ENCODE results near the gene SNAI1.
"Not testable (repeated sequence)": the region's sequence is repeated elsewhere in the genome, so short reads cannot be mapped to it uniquely, and the experiment has no call there.

Gene SNAI1

DNA sequence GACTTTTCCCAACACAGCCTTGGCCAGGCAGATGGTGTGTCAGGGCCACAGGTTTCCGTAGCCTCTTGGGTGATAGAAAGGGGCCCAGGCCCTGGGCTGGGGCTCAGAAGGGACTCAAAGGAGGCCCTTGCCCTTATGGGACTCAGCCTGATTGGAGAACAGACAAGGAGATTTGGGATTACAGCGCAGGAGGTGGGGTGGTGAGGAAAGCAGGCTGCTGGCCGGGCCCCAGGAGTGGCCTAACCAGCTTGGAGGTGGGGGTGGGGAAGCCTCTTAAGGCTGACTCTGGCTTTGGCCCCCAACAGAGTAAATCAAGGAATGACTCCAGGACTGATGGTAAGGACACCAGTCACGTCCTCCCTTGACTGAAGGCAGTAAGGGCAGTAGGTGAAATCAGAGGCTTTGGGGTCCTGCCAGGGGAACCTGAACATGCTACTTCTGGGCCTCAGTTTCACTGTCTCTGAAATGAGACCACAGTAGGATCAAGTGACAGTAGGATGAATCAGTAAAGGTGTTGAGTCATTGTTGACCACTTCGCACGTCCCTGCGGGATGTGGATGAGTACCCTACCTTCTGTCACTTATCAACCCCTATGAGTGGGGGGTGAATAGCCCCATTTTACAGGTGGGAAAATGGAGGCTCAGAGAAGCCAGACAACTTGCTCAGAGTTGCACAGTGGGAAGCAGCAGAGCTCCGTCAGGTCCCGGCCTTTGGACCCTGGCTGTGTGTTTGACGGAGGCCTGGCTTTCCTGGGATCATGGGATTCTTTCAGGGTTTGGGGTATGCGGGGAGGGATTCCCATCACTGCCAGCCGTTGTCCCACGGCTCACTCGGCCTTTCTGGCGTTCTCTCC, 4.5 kb downstream of the SNAI1 start:
- DNase-seq: no peak

DNA sequence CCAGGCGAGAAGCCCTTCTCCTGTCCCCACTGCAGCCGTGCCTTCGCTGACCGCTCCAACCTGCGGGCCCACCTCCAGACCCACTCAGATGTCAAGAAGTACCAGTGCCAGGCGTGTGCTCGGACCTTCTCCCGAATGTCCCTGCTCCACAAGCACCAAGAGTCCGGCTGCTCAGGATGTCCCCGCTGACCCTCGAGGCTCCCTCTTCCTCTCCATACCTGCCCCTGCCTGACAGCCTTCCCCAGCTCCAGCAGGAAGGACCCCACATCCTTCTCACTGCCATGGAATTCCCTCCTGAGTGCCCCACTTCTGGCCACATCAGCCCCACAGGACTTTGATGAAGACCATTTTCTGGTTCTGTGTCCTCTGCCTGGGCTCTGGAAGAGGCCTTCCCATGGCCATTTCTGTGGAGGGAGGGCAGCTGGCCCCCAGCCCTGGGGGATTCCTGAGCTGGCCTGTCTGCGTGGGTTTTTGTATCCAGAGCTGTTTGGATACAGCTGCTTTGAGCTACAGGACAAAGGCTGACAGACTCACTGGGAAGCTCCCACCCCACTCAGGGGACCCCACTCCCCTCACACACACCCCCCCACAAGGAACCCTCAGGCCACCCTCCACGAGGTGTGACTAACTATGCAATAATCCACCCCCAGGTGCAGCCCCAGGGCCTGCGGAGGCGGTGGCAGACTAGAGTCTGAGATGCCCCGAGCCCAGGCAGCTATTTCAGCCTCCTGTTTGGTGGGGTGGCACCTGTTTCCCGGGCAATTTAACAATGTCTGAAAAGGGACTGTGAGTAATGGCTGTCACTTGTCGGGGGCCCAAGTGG, 5.3 kb downstream of the SNAI1 start:
- DNase-seq: no peak

DNA sequence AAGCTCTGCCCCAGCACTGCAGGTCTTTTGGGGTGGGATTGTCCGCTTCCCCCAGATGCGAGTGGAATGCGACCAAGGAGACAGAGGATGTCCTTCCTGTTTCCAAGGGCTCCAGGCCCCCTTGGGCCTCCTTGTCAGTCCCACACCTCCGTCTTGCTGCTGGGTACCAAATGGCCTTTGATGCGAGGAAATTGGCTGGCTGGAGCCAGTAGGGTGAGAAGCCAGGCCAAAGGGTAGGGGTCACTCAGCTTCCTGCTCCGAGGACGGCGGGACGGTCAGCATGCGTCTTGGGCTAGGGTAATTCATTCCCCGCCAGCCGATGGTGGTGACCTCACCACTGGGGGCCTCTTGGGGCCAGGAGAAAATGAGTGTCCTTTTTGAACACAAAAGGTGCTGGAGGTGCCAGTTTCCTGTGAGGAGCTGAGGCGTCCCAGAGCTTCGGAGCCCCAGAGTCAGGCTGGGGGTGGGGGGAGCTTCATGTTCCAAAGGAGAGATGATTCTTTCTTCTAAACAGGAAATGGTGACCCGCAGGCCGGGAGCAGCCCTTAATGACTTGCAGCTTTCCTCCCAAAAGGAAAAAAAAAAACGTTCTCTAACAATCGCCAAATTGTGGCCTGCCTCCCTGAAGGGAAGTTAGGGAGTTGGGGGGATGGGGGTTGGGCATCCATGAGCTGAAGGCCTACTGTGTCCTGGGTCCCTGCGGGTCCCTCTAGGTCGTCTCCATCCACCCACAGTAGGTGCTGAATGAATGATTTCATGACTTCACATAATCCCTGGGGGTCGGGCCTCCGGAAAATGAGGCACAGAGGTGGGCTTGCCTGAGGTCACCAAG, 6.7 kb downstream of the SNAI1 start:
- DNase-seq: no peak

DNA sequence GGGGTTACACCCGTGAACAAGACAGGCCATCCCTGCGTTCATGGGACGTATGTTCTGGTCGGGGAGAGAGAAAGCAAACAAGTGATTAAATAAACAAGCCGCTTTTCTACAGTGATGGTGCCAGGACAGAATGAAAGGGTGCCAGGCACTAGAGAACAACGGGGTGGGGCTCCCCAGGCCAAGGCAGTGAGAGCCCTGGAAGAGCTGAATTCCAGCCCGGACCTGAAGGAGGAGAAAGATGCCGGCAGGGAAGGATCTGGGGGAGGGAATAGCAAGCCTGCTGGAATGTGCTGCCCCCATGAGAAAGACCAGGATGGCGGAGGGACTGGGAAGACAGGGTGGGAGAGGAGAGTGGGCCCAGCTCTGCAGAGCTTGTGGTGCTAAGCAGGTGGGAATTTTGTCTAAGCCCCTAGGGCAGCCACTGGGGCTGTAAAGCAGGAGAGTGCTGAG, 7.5 kb downstream of the SNAI1 start:
- no peak for DNase-seq

DNA sequence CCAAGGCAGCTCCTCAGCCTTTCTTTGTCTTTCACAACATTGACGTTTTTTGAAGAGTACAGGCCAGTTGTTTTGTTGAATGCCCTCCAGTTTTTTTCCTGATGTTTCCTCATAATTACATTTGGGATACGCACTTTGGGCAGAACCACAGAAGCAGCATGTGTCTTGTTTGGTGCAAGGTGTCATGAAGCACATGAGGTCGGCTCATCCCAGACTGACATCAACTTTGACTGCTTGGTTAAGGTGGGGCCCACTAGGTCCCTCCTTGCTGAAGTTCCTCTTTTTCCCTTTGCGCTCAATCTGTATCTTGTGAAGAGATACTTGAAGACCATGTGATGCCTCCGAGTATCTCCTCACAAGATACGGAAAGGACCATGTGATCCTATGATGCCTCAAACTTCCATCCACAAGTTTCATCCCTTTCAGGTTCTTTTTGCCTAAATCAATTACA, 10.5 kb downstream of the SNAI1 start:
- no peak for DNase-seq

DNA sequence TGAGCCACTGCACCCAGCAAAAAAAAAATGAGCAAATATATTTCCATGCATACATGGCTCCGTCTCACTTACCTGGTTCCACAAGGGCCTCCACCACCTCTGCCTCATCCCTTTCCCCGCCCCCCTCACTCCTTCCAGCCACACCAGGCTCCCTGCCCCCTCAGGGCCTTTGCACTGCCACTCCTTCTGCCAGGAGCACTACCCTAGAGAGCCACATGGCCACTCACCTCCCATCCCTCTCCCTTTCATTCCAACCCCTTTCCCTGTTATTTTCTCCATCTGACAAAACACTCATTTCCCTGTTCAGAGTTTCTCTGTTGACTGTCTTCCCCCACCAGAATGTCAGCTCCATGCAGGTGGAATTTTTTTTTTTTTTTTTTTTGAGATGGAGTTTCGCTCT, 12.8 kb downstream of the SNAI1 start:
- DNase-seq: no peak

DNA sequence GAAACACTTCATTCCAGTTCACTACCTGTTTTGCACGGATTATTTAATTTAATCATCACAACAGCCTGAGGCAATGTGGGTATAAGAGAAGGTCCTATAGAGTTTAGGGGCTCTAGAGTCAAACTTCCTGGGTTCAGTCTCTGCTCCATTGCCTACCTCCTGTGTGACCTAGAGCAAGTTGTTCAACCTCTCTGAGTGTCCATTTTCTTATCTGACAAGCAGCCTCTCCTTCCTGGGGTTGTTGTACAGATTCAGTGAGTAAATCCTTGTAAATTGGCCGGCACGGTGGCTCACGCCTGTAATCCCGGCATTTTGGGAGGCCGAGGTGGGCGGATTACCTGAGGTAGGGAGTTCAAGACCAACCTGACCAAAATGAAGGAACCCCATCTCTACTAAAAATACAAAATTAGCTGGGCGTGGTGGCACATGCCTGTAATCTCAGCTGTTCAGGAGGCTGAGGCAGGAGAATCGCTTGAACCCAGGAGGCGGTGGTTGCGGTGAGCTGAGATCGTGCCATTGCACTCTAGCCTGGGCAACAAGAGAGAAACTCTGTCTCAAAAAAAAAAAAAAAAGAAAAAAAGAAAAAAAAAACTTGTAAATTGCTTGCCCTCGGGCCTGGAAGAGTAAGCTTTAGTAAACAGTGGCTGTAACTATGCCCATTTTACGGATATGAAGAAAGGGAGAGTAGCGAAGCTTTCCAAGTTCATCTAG, 15.9 kb downstream of the SNAI1 start:
- not testable (repeated sequence) for DNase-seq

DNA sequence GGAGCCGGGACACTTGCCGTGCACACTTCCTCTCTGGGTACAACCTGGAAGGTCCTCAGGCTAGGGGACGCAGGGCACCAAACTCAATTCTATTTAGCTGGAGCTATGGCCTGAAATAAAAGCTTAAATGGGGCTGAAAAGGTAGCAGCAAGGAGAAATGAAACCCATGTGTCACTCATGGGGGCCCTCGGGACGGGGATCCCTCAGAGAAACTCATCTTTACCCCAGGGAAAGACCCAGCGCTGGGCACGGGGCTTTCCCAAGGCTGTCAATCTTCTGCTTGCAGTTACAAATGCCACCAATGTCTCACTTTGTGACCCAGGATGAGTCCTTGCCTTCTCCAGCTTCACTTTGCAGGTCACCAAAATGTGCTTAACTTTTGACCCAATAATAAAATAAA, 16.5 kb downstream of the SNAI1 start:
- no peak for DNase-seq

DNA sequence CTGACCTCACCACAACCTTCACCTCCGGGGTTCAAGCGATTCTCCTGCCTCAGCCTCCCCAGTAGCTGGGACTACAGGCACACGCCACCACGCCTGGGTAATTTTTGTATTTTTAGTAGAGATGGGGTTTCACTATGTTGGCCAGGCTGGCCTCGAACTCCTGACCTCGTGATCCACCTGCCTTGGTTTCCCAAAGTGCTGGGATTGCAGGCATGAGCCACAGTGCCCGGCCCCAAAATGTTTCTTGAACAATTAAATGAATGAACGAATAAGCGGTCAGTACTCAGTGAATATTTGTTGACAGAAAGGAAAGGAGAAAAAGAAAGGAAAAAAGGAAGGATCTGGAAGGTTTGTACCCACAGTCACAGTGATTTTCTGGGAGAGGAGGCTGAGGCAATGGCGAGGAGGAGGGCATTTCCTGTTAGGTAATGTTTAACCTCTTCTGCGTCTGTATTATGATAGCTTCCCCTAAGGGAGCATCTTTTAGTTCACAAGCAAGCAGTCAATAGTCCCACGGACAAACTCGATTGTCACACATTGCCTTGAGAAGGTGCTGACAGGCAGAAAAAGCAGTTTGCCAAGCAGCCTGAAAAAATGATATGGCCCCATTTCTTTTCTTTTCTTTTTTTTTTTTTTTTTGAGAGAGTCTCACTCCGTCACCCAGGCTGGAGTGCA, 17.9 kb downstream of the SNAI1 start:
- DNase-seq: not testable (repeated sequence)

DNA sequence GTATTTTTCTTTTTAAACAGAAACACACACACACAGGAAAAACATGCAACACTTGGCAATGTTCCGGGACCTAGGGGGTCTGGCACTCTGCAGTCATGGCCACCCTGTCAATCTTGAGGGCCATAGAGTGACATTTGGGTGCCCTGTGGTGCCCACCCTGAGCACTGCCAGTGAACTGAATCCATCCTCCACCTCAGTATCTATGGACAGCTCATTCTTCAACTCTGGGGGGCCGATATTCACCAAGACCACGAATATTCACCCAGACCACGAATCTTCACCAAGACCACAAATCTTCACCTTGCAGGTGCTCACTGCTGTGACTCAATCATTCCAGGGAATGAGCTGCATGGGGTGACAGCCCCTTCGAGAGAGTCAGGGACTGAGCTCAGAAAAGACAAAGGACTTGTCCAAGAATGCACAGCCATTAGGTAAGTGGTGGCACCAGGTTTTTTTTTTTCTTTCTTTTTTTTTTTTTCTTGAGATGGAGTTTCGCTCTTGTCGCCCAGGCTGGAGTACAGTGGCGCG, 19.1 kb downstream of the SNAI1 start:
- DNase-seq: no peak

DNA sequence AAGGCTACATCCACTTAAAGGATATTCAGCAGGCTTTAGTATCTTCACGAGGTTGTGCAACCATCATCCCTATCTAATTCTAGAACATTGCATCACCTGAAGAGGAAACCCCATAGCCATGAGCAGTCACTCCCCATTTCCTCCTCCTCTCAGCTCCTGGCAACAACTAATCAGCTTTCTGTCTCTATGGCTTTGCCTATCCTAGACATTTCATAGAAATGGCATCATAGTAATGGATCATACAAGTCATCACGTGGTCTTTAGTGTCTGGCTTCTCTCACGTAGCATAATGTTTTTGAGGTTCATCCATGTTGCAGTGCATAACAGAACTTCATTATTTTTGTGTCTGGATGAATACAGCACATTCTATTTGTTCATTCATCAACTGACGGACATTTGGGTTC, 20.5 kb downstream of the SNAI1 start:
- no peak for DNase-seq

DNA sequence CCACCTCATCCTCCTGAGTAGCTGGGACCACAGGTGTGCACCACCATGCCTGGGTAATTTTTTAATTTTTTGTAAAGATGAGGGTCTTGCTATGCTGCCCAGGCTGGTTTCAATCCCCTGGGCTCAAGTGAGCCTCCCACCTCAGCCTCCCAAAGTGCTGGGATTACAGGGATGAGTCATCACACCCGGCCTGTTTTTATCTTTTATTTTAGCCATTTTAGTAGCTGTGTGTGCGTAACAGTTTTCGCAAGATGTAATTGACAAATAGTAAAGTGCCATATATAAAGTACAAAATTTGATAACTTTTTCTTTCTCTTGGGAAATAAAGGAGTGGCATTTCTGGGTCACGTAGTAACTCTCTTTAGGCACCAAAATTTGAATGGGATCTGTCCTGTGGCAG, 21.4 kb downstream of the SNAI1 start:
- no peak for DNase-seq

DNA sequence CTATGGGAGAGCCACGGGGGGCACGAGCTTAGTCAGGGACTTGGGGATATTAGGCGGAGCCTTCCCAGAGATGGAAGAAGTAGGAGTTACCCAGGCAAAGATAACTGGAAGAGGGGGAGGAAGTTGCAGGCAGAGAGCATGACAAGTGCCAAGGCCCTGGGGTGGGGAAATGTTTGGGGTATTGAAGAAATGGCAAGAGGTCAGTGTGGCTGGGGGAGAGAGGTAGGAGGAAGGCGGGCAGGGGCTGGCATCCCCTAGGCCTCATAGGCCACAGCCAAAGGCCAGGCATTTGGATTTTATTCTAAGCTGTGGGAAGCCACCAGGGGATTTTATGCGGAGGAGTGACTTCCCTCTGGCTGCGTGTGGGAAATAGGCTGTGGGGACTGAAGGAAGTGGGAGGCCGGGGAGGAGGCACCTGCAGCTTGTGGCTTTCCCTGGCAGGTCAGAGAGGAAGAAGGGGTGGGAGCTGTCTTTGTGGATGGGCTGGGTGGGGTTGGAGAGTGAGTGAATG, 22.7 kb downstream of the SNAI1 start:
- DNase-seq: no peak

DNA sequence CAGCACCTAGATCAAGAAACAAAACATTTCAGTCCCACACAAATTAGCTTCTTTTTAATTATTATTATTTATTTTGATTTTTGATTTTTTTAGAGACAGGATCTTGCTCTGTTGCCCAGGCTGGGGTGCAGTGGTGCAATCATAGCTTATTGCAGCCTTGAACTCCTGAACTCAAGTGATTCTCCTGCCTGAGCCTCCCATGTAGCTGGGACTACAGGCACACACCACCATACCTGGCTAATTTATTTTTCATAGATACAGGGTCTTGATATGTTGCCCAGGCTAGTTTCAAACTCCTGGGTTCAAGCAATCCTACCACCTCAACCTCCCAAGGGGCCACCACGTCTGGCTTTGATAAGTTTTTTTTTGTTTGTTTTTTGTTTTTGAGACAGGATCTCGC, 24.6 kb downstream of the SNAI1 start:
- DNase-seq: no peak

DNA sequence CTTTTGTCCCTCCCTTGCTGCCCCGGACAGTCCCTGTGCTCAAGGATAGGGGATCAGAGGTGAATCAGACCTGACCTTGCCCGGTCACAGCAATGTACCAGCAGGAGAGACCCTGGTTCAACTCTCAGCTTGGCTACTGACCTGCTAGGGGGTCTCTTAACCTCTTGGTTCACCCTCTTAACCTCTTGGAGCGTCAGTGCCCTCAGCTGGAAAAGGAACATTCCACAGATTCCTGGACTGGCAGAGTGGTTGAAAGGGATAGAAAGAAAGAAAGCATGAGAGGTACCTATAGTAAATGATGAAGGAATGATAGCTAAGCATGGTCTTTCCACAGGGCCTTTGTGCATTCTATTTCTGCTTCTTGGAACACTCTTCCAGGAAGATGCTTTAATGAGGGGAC, 25.2 kb downstream of the SNAI1 start:
- DNase-seq: no peak

DNA sequence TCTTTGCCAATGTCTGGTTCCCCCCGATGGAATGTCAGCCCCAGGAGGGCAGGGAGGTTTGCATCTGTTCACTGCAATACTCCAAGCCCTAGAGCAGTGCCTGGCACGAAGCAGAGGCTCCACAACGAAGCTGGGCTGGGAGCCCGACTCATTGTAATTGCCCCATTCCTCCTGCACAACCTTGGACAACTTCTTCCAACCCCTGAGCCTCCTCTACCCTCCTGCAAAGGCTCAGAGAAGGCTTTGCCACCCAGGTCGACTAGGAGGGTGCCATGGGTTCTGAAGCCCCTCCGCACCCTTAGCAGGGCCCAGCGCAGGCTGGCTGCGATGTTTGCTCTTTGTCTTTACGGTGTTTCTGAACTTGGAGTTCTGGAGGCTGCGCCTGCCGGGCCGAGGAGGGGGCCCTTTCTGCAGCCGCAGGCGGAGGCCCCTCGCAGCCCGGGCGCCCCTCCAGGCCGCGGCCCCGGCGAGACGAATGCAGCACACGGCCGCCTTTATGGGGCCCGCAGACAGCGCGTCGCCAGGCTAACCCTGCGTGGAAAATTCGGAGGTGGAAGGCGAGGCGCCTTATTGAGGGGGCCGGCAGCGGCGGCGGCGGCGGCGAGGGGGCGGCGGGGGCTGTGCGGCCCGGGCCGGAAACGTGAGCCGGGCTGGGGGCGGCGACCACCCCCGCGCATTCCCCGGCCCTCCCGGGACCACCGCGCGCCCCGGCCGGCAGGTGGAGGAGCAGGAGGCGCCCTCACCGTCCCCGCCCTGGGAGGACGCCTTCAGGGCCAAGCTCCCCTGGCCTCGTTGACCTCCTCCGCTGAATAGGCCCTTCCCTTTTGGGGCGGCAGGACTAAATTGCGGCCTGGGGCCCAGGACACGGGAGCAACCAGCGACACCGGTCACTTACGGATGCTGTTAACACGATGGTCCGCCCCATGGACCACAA, 27.0 kb downstream of the SNAI1 start:
- no peak for DNase-seq

DNA sequence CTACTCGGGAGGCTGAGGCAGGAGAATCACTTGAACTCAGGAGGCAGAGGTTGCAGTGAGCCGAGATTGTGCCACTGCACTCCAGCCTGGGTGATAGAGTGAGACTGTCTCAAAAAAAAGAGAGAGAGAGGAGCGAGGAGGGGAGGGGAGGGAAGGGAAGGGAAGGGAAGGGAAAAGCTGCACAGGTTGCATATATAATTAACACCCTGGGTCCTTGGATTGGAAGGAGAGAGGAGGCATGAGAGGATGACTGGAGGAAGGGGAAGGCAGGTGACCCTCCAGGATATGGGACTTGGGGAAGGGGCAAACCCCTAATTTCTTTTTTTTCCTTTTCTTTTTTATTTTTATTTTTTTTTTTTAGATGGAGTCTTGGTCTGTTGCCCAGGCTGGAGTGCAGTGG, 28.8 kb downstream of the SNAI1 start:
- not testable (repeated sequence) for DNase-seq

DNA sequence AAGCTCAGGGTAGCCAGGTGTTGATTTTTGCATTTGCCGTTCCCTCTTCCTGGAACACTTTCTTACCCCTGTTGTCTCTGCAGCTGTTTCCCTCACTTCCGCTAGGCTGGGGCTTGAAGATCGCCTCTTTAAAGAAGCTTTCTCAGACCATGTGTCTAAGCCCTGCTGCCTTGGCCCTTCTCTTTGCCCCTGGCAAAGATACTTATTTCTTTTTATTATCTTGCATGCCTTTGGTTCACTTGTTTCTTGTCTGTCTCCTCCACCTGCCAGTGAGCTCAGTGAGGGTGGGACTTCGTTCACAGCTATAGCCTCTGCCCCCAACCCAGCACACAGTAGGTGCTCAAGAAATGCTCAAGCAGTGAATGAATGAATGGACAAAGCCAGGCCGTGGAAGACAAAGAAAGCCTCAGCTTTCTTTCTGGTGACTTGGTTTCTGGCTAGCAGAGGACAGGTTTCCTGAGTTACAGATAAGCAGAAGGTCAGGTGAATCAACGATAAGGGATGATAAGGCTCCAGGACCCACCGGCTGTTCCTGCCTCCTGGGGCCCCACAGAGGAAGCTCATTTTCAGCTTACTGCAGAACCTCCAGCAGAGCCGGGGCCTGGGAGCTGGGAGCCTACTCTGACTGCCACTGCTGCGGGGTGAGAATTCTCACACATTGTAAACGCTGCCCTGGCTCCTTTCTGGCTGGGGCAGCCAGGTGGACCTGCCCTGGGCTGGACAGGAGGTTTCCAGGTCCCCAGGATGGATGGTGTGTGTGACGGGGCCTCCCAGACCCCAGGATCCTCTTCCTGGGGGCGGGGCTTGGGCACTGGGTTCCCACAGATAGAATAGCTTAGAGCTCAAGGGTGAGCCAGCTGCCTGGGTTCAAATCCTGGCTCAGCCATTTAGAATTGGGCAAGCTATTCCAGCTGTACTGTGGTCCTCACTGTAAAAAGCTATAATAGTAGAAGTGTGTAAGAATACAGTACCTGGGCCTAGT, 29.8 kb downstream of the SNAI1 start:
- no peak for DNase-seq

DNA sequence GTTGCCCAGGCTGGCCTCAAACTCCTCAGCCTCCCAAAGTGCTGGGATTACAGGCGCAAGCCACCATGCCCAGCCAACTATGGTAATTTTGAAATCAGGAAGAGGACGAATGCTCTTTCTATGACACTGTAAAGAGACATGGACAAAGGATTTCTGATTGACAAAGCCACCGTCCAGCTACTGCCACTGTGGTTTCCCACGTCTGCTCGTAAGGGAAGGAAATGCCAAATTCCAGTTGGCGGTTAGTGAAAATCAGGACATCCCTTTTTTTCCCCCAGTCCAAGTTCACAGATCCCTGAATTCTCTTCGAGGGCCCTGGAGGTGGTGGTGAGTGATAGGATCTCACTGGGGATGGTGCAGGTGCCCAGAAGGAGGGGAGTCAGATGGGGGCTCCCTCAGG, 31.2 kb downstream of the SNAI1 start:
- no peak for DNase-seq
